Neutrophil (primary cell): ENCODE measurements around the gene SNCAIP.

Experiments
- H3K27ac ChIP-seq: fragments of 200-600 bp; sonication (generic); 2 replicates; pipeline ENCODE4 v1.5.1; 2016; ENCODE audit warnings: mild to moderate bottlenecking, moderate library complexity
- H3K27me3 ChIP-seq: fragments of 200-600 bp; sonication (generic); 2 replicates; pipeline ENCODE4 v1.6.0; 2016; ENCODE audit warnings: mild to moderate bottlenecking
- H3K36me3 ChIP-seq: fragments of 200-600 bp; sonication (generic); 2 replicates; pipeline ENCODE4 v1.5.1; 2017
- H3K4me1 ChIP-seq, 2 experiments: fragments of 200-600 bp in 1 of 2; sonication (generic) in 1 of 2; 1 replicate in 1 of 2; 2 replicates in 1 of 2; pipeline versions ENCODE4 v1.5.1 to v1.6.1; 2013 to 2016; ENCODE audit warnings: low read depth in 1 of 2, low read length in 1 of 2, mild to moderate bottlenecking in 1 of 2, moderate library complexity in 1 of 2; ENCODE audit not compliant: control insufficient read depth in 1 of 2, insufficient read depth in 1 of 2
- H3K4me3 ChIP-seq, 2 experiments: fragments of 200-600 bp in 1 of 2; sonication (generic) in 1 of 2; 1 replicate in 1 of 2; 2 replicates in 1 of 2; pipeline ENCODE4 v1.5.1; 2013 to 2016; ENCODE audit warnings: low read depth in 1 of 2, low read length in 1 of 2, mild to moderate bottlenecking in 1 of 2, moderate library complexity in 1 of 2
- H3K9me3 ChIP-seq: fragments of 200-600 bp; sonication (generic); 2 replicates; pipeline ENCODE4 v1.5.1; 2016
- TF ChIP-seq, protein P1 (sequence below): fragments of 200-600 bp; sonication (generic); IDR thresholded peaks from 2 replicates; pipeline ENCODE4 v1.5.1; 2016; ENCODE audit warnings: antibody characterized with exemption

Gene SNCAIP

DNA sequence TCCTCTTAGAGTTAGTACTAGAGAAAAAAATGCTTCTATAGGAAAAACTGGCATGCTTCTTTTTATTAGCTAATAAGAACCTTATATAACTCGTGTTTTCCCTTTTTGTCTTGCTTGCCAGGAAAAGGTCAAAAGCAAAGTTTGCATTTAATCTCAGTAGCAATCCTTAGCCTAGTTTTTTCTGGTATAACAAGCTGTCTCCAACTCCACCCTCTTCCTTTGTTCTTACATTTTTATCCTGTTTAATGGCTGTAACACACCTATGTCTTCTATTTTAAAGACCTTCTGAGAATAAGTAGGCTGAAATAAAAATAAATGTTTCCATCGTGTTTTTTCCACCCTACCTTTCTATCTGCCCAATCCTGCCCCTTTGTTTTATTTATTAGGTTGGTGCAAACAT is 158.3 kb downstream of the SNCAIP start:
- TF ChIP-seq, protein P1, sequence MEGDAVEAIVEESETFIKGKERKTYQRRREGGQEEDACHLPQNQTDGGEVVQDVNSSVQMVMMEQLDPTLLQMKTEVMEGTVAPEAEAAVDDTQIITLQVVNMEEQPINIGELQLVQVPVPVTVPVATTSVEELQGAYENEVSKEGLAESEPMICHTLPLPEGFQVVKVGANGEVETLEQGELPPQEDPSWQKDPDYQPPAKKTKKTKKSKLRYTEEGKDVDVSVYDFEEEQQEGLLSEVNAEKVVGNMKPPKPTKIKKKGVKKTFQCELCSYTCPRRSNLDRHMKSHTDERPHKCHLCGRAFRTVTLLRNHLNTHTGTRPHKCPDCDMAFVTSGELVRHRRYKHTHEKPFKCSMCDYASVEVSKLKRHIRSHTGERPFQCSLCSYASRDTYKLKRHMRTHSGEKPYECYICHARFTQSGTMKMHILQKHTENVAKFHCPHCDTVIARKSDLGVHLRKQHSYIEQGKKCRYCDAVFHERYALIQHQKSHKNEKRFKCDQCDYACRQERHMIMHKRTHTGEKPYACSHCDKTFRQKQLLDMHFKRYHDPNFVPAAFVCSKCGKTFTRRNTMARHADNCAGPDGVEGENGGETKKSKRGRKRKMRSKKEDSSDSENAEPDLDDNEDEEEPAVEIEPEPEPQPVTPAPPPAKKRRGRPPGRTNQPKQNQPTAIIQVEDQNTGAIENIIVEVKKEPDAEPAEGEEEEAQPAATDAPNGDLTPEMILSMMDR: no peak
- H3K4me3 ChIP-seq: no peak overlapping the region

DNA sequence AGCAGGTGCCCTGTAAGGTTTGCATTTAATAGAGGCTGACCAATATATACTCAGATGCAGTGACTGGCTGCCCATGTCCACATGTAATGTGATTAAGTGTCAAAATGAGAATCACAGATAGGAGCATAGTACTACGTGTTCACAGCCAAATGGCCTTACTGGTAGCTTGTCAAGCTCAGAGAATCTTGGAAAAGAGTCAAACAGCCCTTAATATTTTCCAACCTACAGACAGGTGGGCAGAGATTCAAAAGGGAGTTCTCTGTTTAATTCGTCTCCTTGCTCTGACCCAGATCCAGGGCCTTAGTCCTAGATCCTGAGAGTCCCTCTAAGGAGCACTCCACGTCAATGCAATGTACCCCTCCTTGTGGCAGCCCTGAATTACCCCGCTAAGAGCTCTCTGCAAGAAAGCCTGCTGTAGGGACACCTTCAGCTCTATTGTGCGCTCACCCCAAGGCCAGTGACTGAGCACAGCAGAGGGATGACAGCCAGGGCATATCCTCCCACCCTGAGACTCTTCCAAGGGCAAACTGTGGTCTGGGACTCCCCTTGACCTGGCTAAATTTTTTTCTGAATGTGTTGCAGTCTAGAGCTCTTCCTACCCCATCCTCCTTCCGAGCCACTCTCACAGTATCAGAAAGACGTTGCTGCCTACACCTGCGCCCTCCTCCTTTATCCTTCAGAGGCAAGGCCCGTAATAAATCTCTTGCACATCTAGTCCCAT is 159.2 kb downstream of the SNCAIP start:
- Histone ChIP-seq H3K27me3 (no peaks in the 10 kb centered on the region), H3K9me3 (no peaks in the 10 kb centered on the region), H3K27ac (no peak overlapping the region), H3K36me3 (no peaks in the 10 kb centered on the region), H3K4me1 (no peaks in the 10 kb centered on the region), H3K4me3 (no peak overlapping the region)
- TF ChIP-seq, protein P1: no peak

More for the DNA sequence above, 158.3 kb downstream of the SNCAIP start:
- Histone ChIP-seq H3K36me3 (no peaks in the 10 kb centered on the region), H3K27me3 (no peaks in the 10 kb centered on the region), H3K9me3 (no peaks in the 10 kb centered on the region), H3K27ac (no peak overlapping the region), H3K4me1 (no peaks in the 10 kb centered on the region)

- Histone ChIP-seq H3K27me3 (no peaks in the 10 kb centered on the region), H3K4me1 (no peaks in the 10 kb centered on the region), H3K36me3 (no peaks in the 10 kb centered on the region), H3K27ac (no peak overlapping the region), H3K4me3 (no peak overlapping the region), H3K9me3 (no peaks in the 10 kb centered on the region)
- TF ChIP-seq, protein P1: no peak
Observed at GRCh38 chr5:122471752-122472061, 159.7 kb downstream of the SNCAIP start.

DNA sequence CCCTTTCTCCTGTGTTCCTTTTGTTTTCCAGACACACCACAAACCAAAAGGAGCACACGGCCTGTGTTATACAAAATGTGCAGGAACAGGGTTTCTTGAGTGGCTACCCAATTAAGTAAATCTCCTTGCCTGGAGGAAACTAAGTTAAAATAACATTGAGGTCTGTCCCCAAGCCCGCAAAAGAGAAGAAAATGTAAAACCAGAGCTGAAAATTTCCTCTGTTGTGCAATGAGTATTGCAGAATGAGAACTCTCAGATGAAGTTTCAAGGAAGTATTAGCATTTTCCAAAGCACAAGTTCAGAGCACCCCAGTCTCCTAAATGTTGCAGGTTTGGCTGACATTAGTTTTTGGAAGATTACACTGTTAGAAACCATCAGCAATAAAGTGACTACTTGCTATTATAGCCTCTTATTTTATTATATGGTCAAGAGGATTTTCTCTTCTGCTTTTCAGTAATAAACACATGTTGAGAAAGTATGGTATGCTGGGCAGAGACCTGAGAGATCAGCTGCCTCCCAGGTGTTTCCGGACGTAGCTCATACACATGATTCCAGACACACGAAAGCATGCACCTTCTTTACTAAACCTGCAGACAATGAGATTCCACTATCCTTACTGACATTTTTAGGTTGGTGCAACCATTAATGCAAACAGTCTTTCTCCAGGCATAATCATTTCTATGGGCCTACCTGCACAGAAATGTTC is 161.3 kb downstream of the SNCAIP start:
- no peaks in the 10 kb centered on the region for H3K27me3 ChIP-seq
- H3K9me3 ChIP-seq: no peaks in the 10 kb centered on the region
- no peak overlapping the region for H3K27ac ChIP-seq
- no peak overlapping the region for H3K4me3 ChIP-seq
- no peaks in the 10 kb centered on the region for H3K4me1 ChIP-seq
- no peaks in the 10 kb centered on the region for H3K36me3 ChIP-seq
- TF ChIP-seq, protein P1: no peak

DNA sequence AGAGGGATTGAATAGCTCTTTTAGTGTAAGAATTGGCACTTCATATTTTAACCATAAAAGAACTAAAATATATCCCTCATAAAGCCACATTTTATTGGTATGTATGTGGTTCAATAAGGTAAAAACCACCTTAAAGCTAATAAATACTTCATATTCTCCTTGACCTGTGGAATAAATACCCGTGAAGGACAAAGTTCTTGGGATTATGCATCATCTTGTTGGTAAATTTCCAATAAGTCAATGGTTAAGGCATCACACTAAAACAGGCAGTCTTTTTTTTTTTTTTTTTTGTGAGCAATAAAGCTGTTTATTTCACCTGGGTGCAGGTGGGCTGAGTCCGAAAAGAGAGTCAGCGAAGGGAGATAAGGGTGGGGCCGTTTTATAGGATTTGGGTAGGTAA is 161.9 kb downstream of the SNCAIP start:
- no peaks in the 10 kb centered on the region for H3K36me3 ChIP-seq
- no peaks in the 10 kb centered on the region for H3K9me3 ChIP-seq

More for the DNA sequence above, 161.9 kb downstream of the SNCAIP start:
- Histone ChIP-seq H3K27ac (no peak overlapping the region), H3K4me3 (no peak overlapping the region), H3K27me3 (no peaks in the 10 kb centered on the region), H3K4me1 (no peaks in the 10 kb centered on the region)
- TF ChIP-seq, protein P1: no peak
